HCT116 (cell line): ENCODE data around the gene CDH3. TPM values are rescaled to one million over a fixed set of nuclear protein-coding genes. Genes with fewer than 3 reads are reported as not detected.

Source experiments
- ATAC-seq: fragments of 200-7000 bp; cut with Tn5 transposase; 2 replicates; pipeline ENCODE4 v1.9.1; 2020; ENCODE audit warnings: mild to moderate bottlenecking, moderate library complexity
- BruUV-seq: library from RNA; stranded (reverse); fragments of 400-500 nt; replicated peaks from 2 replicates; lab custom pipeline; 2021; lab: Mats Ljungman, UMichigan
- CTCF ChIA-PET: fragments of 300-600 bp; sonication (Branson Sonifier 250); formaldehyde crosslinking; loops from one replicate; lab custom pipeline; 2021; ENCODE audit warnings: antibody characterized with exemption; lab: Charles Lee
- POLR2A ChIA-PET: fragments of 300-600, 350-600 bp; sonication (Branson Sonifier 250); formaldehyde crosslinking; loops from one replicate; lab custom pipeline; 2021; ENCODE audit warnings: antibody characterized with exemption; lab: Charles Lee
- RAD21 ChIA-PET, 2 experiments: fragments of 300-600 bp; sonication (Branson Sonifier 250); formaldehyde crosslinking; loops; one replicate each; lab custom pipeline; 2023; ENCODE audit warnings: low total read pairs in 2 of 2; ENCODE audit not compliant: uncharacterized antibody in 2 of 2, unreplicated experiment in 2 of 2, low non-redundant PET in 1 of 2; lab: Charles Lee
- DNase-seq: peaks from one replicate; pipeline ENCODE4 v3.0.0-alpha.2; 2010; ENCODE audit warnings: low read depth, low spot score
- H2AFZ ChIP-seq: fragments of 200-600 bp; shearing (Covaris generic), sonication (generic); 2 replicates; pipeline ENCODE4 v1.6.1; 2017; ENCODE audit warnings: low read depth, mixed run types, mixed read lengths, antibody characterized with exemption, low read length; ENCODE audit not compliant: poor library complexity, severe bottlenecking
- H3K27ac ChIP-seq: 2 replicates; pipeline ENCODE4 v1.5.1; 2012; ENCODE audit warnings: low read depth, low read length
- H3K27me3 ChIP-seq: fragments of 200-600 bp; sonication (generic); 2 replicates; pipeline ENCODE4 v1.6.1; 2016; ENCODE audit warnings: mixed run types, low read length, mixed read lengths; ENCODE audit not compliant: insufficient read depth
- H3K36me3 ChIP-seq, 2 experiments: fragments of 200-500 bp in 1 of 2; fragments of 200-600 bp in 1 of 2; sonication (Bioruptor generic) in 1 of 2; sonication (generic) in 1 of 2; 2 replicates each; pipeline versions ENCODE4 v1.5.1 to v1.6.1; 2014 to 2016; ENCODE audit warnings: low read length in 2 of 2, inconsistent platforms in 1 of 2, mixed read lengths in 1 of 2, mixed run types in 1 of 2; ENCODE audit not compliant: insufficient read depth in 2 of 2, control insufficient read depth in 1 of 2
- H3K4me1 ChIP-seq, 2 experiments: fragments of 200-600 bp in 1 of 2; sonication (generic) in 1 of 2; 2 replicates each; pipeline versions ENCODE4 v1.5.1 to v1.6.1; 2012 to 2017; ENCODE audit warnings: low read length in 2 of 2, inconsistent platforms in 1 of 2, mild to moderate bottlenecking in 1 of 2, mixed read lengths in 1 of 2, mixed run types in 1 of 2, moderate library complexity in 1 of 2; ENCODE audit not compliant: insufficient read depth in 2 of 2, control insufficient read depth in 1 of 2
- H3K4me2 ChIP-seq: fragments of 200-600 bp; sonication (generic); 2 replicates; pipeline ENCODE4 v1.6.1; 2017; ENCODE audit warnings: mixed run types, low read length, mixed read lengths
- H3K4me3 ChIP-seq, 2 experiments: fragments of 200-600 bp in 1 of 2; sonication (generic) in 1 of 2; replicated peaks in 1 of 2; 2 replicates each; pipeline ENCODE4 v1.5.1; 2011 to 2016; ENCODE audit warnings: low read length in 2 of 2, control low read depth in 1 of 2, low read depth in 1 of 2, mild to moderate bottlenecking in 1 of 2, mixed read lengths in 1 of 2, mixed run types in 1 of 2
- H3K79me2 ChIP-seq: fragments of 200-600 bp; sonication (generic); 2 replicates; pipeline ENCODE4 v1.6.1; 2017; ENCODE audit warnings: mild to moderate bottlenecking, mixed run types, low read length, moderate library complexity, mixed read lengths; ENCODE audit not compliant: insufficient read depth
- H3K9ac ChIP-seq: fragments of 200-600 bp; sonication (generic); 2 replicates; pipeline ENCODE4 v1.6.1; 2016; ENCODE audit warnings: low read length, mixed read lengths
- H3K9me2 ChIP-seq: fragments of 200-600 bp; sonication (generic), shearing (Covaris generic); 2 replicates; pipeline ENCODE4 v1.6.1; 2017; ENCODE audit warnings: mixed run types, mild to moderate bottlenecking, moderate library complexity; ENCODE audit not compliant: insufficient read depth
- H3K9me3 ChIP-seq, 2 experiments: fragments of 200-500 bp in 1 of 2; fragments of 200-600 bp in 1 of 2; sonication (Bioruptor generic) in 1 of 2; sonication (generic) in 1 of 2; 2 replicates each; pipeline ENCODE4 v1.6.1; 2014 to 2017; ENCODE audit warnings: low read length in 2 of 2, mixed read lengths in 2 of 2, inconsistent platforms in 1 of 2, low read depth in 1 of 2, mild to moderate bottlenecking in 1 of 2, mixed run types in 1 of 2, moderate library complexity in 1 of 2; ENCODE audit not compliant: control insufficient read depth in 1 of 2, insufficient read depth in 1 of 2
- H4K20me1 ChIP-seq: fragments of 200-600 bp; sonication (generic), shearing (Covaris generic); 2 replicates; pipeline ENCODE4 v1.6.1; 2017; ENCODE audit warnings: mixed run types, mild to moderate bottlenecking, moderate library complexity; ENCODE audit not compliant: insufficient read depth
- ELF1 ChIP-seq: IDR thresholded peaks from 2 replicates; pipeline ENCODE4 v1.6.1; 2012; ENCODE audit warnings: low read depth, borderline replicate concordance
- JUND ChIP-seq: IDR thresholded peaks from 2 replicates; pipeline ENCODE4 v1.6.1; 2012
- RAD21 ChIP-seq: IDR thresholded peaks from 2 replicates; pipeline ENCODE4 v1.6.1; 2012; ENCODE audit warnings: low read depth, mild to moderate bottlenecking
- intact Hi-C: fragments of 100-400 bp; cut with micrococcal nuclease; formaldehyde crosslinking; loops from 2 replicates; pipeline ENCODE4 v1.10.0; 2022
- total RNA-seq: library from RNA; stranded (reverse); gene quantifications from one replicate; pipeline ENCODE4 v1.2.1, GENCODE V29; 2021; ENCODE audit not compliant: unreplicated experiment
- TF ChIP-seq, protein P1 (sequence below): IDR thresholded peaks from 2 replicates; pipeline ENCODE4 v1.6.1; 2012; ENCODE audit warnings: low read depth

Gene CDH3
- total RNA-seq, 1 experiment from 2014 or later = 94.7 TPM

DNA sequence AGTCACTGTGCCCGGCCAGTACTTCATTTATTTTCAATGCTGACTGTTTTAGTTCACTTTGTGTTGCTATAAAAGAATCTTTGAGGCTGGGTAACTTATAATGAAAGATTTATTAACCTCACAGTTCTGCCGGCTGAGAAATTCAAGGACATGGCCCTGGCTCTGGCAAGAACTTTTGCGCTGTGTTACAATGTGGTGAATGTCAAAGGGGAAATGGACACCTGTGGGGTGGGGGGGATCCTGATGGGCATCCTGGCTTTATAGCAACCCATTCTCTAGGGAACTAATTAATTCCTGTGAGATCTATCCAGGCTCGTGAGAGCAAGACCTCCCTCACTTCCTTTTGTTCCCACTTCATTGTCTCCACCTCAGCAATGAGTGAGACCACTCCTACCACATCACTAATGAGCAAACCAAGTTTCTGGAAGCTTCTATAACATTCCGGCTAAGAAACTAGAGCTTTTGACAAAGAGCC lies 17.1 kb upstream of the CDH3 start:
- Histone ChIP-seq H3K4me1 (peaks cover 9 to 52% of the 10 kb centered on the region in 2 experiments; a peak in 3 of 4 replicates), H3K79me2 (no peaks in the 10 kb centered on the region), H3K36me3 (no peaks in the 10 kb centered on the region), H3K27me3 (no peaks in the 10 kb centered on the region), H3K27ac (no peak overlapping the region), H3K9ac (no peak overlapping the region), H3K4me2 (peak overlapping the region; percentile 40), H3K9me2 (no peaks in the 10 kb centered on the region), H3K9me3 (no peaks in the 10 kb centered on the region), H2AFZ (no peak overlapping the region), H3K4me3 (no peak overlapping the region), H4K20me1 (no peaks in the 10 kb centered on the region)
- ChIA-PET CTCF (interaction anchor here (1.6 kb wide), 1 partner anchor 37 kb away, joined by 5 read pairs; no protein-coding TSS in a partner anchor), RAD21 (no interaction called here), POLR2A (interaction anchor here (1.0 to 1.2 kb wide), 2 partner anchors 17 to 20 kb away, joined by 3 read pairs; partner anchors contain the start of gene CDH3)
- intact Hi-C loops = no loop called here
- TF ChIP-seq JUND (0 out of 2 replicates have a peak, but pooled peaks have one; percentile 12), ELF1 (no peak)
- DNase-seq (no peak), ATAC-seq (peak; percentile 37)
- no TSS peak for BruUV-seq

- no peaks in the 10 kb centered on the region for H3K79me2 ChIP-seq
- H3K9me3 ChIP-seq = no peaks in the 10 kb centered on the region
- H3K9me2 ChIP-seq = no peaks in the 10 kb centered on the region
- BruUV-seq = no TSS peak
- intact Hi-C loops = no loop called here
- H3K27me3 ChIP-seq = no peaks in the 10 kb centered on the region
- no peak overlapping the region for H3K27ac ChIP-seq
- H3K4me3 ChIP-seq = no peak overlapping the region
- H2AFZ ChIP-seq = no peak overlapping the region
- peaks cover 9 to 49% of the 10 kb centered on the region in 2 experiments; a peak in 3 of 4 replicates for H3K4me1 ChIP-seq
- CTCF ChIA-PET = interaction anchor here (1.6 kb wide), 1 partner anchor 39 kb away, joined by 5 read pairs; no protein-coding TSS in a partner anchor
- no peaks in the 10 kb centered on the region for H3K36me3 ChIP-seq
- H3K4me2 ChIP-seq = no peak overlapping the region
- DNase-seq = no peak
- H3K9ac ChIP-seq = no peak overlapping the region
- no peaks in the 10 kb centered on the region for H4K20me1 ChIP-seq
- ATAC-seq = no peak
- TF ChIP-seq, protein P1, sequence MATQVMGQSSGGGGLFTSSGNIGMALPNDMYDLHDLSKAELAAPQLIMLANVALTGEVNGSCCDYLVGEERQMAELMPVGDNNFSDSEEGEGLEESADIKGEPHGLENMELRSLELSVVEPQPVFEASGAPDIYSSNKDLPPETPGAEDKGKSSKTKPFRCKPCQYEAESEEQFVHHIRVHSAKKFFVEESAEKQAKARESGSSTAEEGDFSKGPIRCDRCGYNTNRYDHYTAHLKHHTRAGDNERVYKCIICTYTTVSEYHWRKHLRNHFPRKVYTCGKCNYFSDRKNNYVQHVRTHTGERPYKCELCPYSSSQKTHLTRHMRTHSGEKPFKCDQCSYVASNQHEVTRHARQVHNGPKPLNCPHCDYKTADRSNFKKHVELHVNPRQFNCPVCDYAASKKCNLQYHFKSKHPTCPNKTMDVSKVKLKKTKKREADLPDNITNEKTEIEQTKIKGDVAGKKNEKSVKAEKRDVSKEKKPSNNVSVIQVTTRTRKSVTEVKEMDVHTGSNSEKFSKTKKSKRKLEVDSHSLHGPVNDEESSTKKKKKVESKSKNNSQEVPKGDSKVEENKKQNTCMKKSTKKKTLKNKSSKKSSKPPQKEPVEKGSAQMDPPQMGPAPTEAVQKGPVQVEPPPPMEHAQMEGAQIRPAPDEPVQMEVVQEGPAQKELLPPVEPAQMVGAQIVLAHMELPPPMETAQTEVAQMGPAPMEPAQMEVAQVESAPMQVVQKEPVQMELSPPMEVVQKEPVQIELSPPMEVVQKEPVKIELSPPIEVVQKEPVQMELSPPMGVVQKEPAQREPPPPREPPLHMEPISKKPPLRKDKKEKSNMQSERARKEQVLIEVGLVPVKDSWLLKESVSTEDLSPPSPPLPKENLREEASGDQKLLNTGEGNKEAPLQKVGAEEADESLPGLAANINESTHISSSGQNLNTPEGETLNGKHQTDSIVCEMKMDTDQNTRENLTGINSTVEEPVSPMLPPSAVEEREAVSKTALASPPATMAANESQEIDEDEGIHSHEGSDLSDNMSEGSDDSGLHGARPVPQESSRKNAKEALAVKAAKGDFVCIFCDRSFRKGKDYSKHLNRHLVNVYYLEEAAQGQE = no peak
- TF ChIP-seq RAD21 = peak; percentile 30; the same call in 1 of the 2 replicates
- POLR2A ChIA-PET = interaction anchor here (0.5 kb wide), 1 partner anchor 10 kb away, joined by 3 read pairs; no protein-coding TSS in a partner anchor
- RAD21 ChIA-PET = no interaction called here
Measured at GRCh38 chr16:68629351-68629910, 15.7 kb upstream of the CDH3 start.
